HL-60 (cell line): Measurements from ENCODE around the gene FSIP1.

Experiments
- CTCF ChIP-seq: IDR thresholded peaks from one replicate; pipeline ENCODE4 v1.5.1; 2011; ENCODE audit warnings: low read length, control low read depth, inconsistent platforms; ENCODE audit not compliant: insufficient read depth
- GABPA ChIP-seq: IDR thresholded peaks from 2 replicates; pipeline ENCODE4 v1.6.1; 2012; ENCODE audit warnings: low read depth
- POLR2AphosphoS5 ChIP-seq: IDR thresholded peaks from 2 replicates; pipeline ENCODE4 v1.6.1; 2012; ENCODE audit warnings: low read depth
- TF ChIP-seq, protein P1 (sequence below): IDR thresholded peaks from 2 replicates; pipeline ENCODE4 v1.6.1; 2012; ENCODE audit warnings: low read depth; ENCODE audit not compliant: insufficient replicate concordance

GRCh38 chr15:39573844-39574243 lies 208.8 kb downstream of the FSIP1 start:
- TF ChIP-seq CTCF: no peak
- TF ChIP-seq GABPA: no peak
- TF ChIP-seq, protein P1, sequence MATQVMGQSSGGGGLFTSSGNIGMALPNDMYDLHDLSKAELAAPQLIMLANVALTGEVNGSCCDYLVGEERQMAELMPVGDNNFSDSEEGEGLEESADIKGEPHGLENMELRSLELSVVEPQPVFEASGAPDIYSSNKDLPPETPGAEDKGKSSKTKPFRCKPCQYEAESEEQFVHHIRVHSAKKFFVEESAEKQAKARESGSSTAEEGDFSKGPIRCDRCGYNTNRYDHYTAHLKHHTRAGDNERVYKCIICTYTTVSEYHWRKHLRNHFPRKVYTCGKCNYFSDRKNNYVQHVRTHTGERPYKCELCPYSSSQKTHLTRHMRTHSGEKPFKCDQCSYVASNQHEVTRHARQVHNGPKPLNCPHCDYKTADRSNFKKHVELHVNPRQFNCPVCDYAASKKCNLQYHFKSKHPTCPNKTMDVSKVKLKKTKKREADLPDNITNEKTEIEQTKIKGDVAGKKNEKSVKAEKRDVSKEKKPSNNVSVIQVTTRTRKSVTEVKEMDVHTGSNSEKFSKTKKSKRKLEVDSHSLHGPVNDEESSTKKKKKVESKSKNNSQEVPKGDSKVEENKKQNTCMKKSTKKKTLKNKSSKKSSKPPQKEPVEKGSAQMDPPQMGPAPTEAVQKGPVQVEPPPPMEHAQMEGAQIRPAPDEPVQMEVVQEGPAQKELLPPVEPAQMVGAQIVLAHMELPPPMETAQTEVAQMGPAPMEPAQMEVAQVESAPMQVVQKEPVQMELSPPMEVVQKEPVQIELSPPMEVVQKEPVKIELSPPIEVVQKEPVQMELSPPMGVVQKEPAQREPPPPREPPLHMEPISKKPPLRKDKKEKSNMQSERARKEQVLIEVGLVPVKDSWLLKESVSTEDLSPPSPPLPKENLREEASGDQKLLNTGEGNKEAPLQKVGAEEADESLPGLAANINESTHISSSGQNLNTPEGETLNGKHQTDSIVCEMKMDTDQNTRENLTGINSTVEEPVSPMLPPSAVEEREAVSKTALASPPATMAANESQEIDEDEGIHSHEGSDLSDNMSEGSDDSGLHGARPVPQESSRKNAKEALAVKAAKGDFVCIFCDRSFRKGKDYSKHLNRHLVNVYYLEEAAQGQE: no peak
- no peak for TF ChIP-seq POLR2AphosphoS5
